ENCODE measurements around the gene ERGIC1.

ERGIC1 gene

GRCh38 chr5:172791726-172792445 lies 42.2 kb upstream of the ERGIC1 start:
- no peak overlapping the region for H3K4me3 ChIP-seq (IDR thresholded peaks at IDR 0.05; ENCODE audit: insufficient read depth, low read depth, low read length)
- no peak for TF ChIP-seq CTCF (conservative IDR thresholded peaks at IDR 0.05; ENCODE audit: low read depth, low read length)
- no peaks in the 10 kb centered on the region for H4K20me1 ChIP-seq (ENCODE audit: insufficient read depth)
- H3K27ac ChIP-seq, result no peak overlapping the region
- no peak overlapping the region for H3K4me2 ChIP-seq
- H3K36me3 ChIP-seq (ENCODE audit: insufficient read depth), result no peaks in the 10 kb centered on the region
- no peak overlapping the region for H3K9ac ChIP-seq
- no peaks in the 10 kb centered on the region for H3K79me2 ChIP-seq (ENCODE audit: insufficient read depth, low read depth)
- H3K4me1 ChIP-seq (ENCODE audit: low read depth, poor library complexity, severe bottlenecking), result no peaks in the 10 kb centered on the region
- H2AFZ ChIP-seq (ENCODE audit: low read depth), result no peak overlapping the region
- H3K27me3 ChIP-seq (ENCODE audit: insufficient read depth, low read depth), result no peaks in the 10 kb centered on the region

GRCh38 chr5:172792701-172793570 lies 41.1 kb upstream of the ERGIC1 start:
- Histone ChIP-seq H3K4me2 (no peak overlapping the region), H3K4me3 (IDR thresholded peaks at IDR 0.05; ENCODE audit: insufficient read depth, low read depth, low read length) (no peak overlapping the region), H3K36me3 (ENCODE audit: insufficient read depth) (no peaks in the 10 kb centered on the region), H3K27ac (no peak overlapping the region), H3K79me2 (ENCODE audit: insufficient read depth, low read depth) (no peaks in the 10 kb centered on the region), H2AFZ (ENCODE audit: low read depth) (no peak overlapping the region), H3K27me3 (ENCODE audit: insufficient read depth, low read depth) (no peaks in the 10 kb centered on the region), H3K4me1 (ENCODE audit: low read depth, poor library complexity, severe bottlenecking) (no peaks in the 10 kb centered on the region), H4K20me1 (ENCODE audit: insufficient read depth) (no peaks in the 10 kb centered on the region), H3K9ac (no peak overlapping the region)
- TF ChIP-seq CTCF (conservative IDR thresholded peaks at IDR 0.05; ENCODE audit: low read depth, low read length), result no peak

GRCh38 chr5:172793577-172794488 lies 40.2 kb upstream of the ERGIC1 start:
- H3K4me2 ChIP-seq, result no peak overlapping the region

More at GRCh38 chr5:172793577-172794488, 40.2 kb upstream of the ERGIC1 start:
- H3K4me3 ChIP-seq (IDR thresholded peaks at IDR 0.05; ENCODE audit: insufficient read depth, low read depth, low read length), result no peak overlapping the region
- H3K36me3 ChIP-seq (ENCODE audit: insufficient read depth), result no peaks in the 10 kb centered on the region
- H3K27ac ChIP-seq, result no peak overlapping the region
- H3K4me1 ChIP-seq (ENCODE audit: low read depth, poor library complexity, severe bottlenecking), result no peaks in the 10 kb centered on the region
- no peak for TF ChIP-seq CTCF (conservative IDR thresholded peaks at IDR 0.05; ENCODE audit: low read depth, low read length)
- no peaks in the 10 kb centered on the region for H4K20me1 ChIP-seq (ENCODE audit: insufficient read depth)
- no peak overlapping the region for H3K9ac ChIP-seq
- no peak overlapping the region for H2AFZ ChIP-seq (ENCODE audit: low read depth)
- H3K27me3 ChIP-seq (ENCODE audit: insufficient read depth, low read depth), result no peaks in the 10 kb centered on the region
- no peaks in the 10 kb centered on the region for H3K79me2 ChIP-seq (ENCODE audit: insufficient read depth, low read depth)

All from KMS-11 (cell line).